HepG2 (cell line): ENCODE measurements around the gene TGFBR1. TPM values are rescaled to one million over a fixed set of nuclear protein-coding genes. Genes with fewer than 3 reads are reported as not detected.

Experiments
- ATAC-seq: fragments of 200-7000 bp; cut with Tn5 transposase; 3 replicates; pipeline ENCODE4 v1.9.1; 2020; ENCODE audit warnings: mild to moderate bottlenecking, moderate library complexity
- BruUV-seq: library from RNA; stranded (reverse); fragments of 400-500 nt; replicated peaks from 2 replicates; lab custom pipeline; 2021; lab: Mats Ljungman, UMichigan
- CTCF ChIA-PET: fragments of 300-600 bp; formaldehyde crosslinking; extraction: SDS; loops from one replicate; lab custom pipeline; 2021; ENCODE audit warnings: low total read pairs, inconsistent platforms, low intra/inter-chr PET ratio; lab: Yijun Ruan, JAX
- POLR2A ChIA-PET: fragments of 350-600 bp; sonication (Branson Sonifier 250); formaldehyde crosslinking; loops from one replicate; lab custom pipeline; 2020; ENCODE audit warnings: antibody characterized with exemption, inconsistent platforms; lab: Yijun Ruan, JAX
- DNase-seq: peaks from one replicate; pipeline ENCODE4 v3.0.0-alpha.2; 2015; ENCODE audit warnings: low spot score
- FAIRE-seq: peaks from 3 replicates; lab custom pipeline; 2011; peaks lifted over from hg19 to GRCh38; lab: Jason Lieb, UNC
- H2AFZ ChIP-seq: one replicate; pipeline ENCODE4 v1.6.1; 2011; ENCODE audit warnings: low read length, inconsistent platforms
- H3K27ac ChIP-seq: fragments of 300-600 bp; 3 replicates; pipeline ENCODE4 v1.8.0; 2011; ENCODE audit warnings: mixed run types, mild to moderate bottlenecking, mixed read lengths, low read length, inconsistent platforms; ENCODE audit not compliant: insufficient read depth; ENCODE audit errors: extremely low read length
- H3K27me3 ChIP-seq, 2 experiments: fragments of 200-600 bp in 1 of 2; 2 replicates in 1 of 2; 3 replicates in 1 of 2; pipeline versions ENCODE4 v1.6.0 to v1.8.0; 2011; ENCODE audit warnings: low read length in 2 of 2, mild to moderate bottlenecking in 2 of 2, moderate library complexity in 2 of 2, inconsistent platforms in 1 of 2; ENCODE audit not compliant: insufficient read depth in 2 of 2, control insufficient read depth in 1 of 2
- H3K36me3 ChIP-seq, 2 experiments: fragments of 200-600 bp in 1 of 2; replicated peaks in 1 of 2; 2 replicates in 1 of 2; 3 replicates in 1 of 2; pipeline versions ENCODE4 v1.5.1 to v1.8.0; 2011; ENCODE audit warnings: low read length in 2 of 2, inconsistent platforms in 1 of 2; ENCODE audit not compliant: insufficient read depth in 2 of 2, control insufficient read depth in 1 of 2
- H3K4me1 ChIP-seq: 2 replicates; pipeline ENCODE4 v1.5.1; 2012; ENCODE audit warnings: low read length, inconsistent platforms; ENCODE audit not compliant: insufficient read depth
- H3K4me2 ChIP-seq: 2 replicates; pipeline ENCODE4 v1.6.0; 2011; ENCODE audit warnings: low read depth, low read length, inconsistent platforms
- H3K4me3 ChIP-seq, 3 experiments: fragments of 200-600 bp in 1 of 3; sonication (generic), shearing (Covaris generic) in 1 of 3; replicated peaks in 1 of 3; 2 replicates each; pipeline ENCODE4 v1.5.1; 2011 to 2016; ENCODE audit warnings: low read length in 3 of 3, inconsistent platforms in 2 of 3, low read depth in 2 of 3, mild to moderate bottlenecking in 2 of 3, control low read depth in 1 of 3, mixed read lengths in 1 of 3; ENCODE audit not compliant: insufficient read depth in 1 of 3
- H3K79me2 ChIP-seq: one replicate; pipeline ENCODE4 v1.6.1; 2011; ENCODE audit warnings: low read length, inconsistent platforms; ENCODE audit not compliant: insufficient read depth
- H3K9ac ChIP-seq: 2 replicates; pipeline ENCODE4 v1.6.0; 2011; ENCODE audit warnings: mild to moderate bottlenecking, low read depth, low read length, inconsistent platforms; ENCODE audit not compliant: insufficient read depth
- H3K9me3 ChIP-seq: 2 replicates; pipeline ENCODE4 v1.5.1; 2012; ENCODE audit warnings: mild to moderate bottlenecking, low read length
- H4K20me1 ChIP-seq: 2 replicates; pipeline ENCODE4 v1.6.0; 2011; ENCODE audit warnings: inconsistent platforms, mild to moderate bottlenecking, low read length, moderate library complexity; ENCODE audit not compliant: insufficient read depth
- ATRX ChIP-seq: sonication (generic); formaldehyde crosslinking; IDR thresholded peaks from 2 replicates; pipeline ENCODE4 v1.4.0; 2020; ENCODE audit warnings: missing genetic modification reagents, borderline replicate concordance
- BORCS8-MEF2B ChIP-seq: sonication (generic); formaldehyde crosslinking; IDR thresholded peaks from 2 replicates; pipeline ENCODE4 v1.8.0; 2022; ENCODE audit warnings: mild to moderate bottlenecking, missing genetic modification reagents
- CREM ChIP-seq, 2 experiments: sonication (generic) in 1 of 2; formaldehyde crosslinking in 1 of 2; IDR thresholded peaks; 2 replicates each; pipeline versions ENCODE4 v1.4.0 to v1.6.1; 2016 to 2020; ENCODE audit warnings: antibody characterized with exemption in 1 of 2, mild to moderate bottlenecking in 1 of 2, missing genetic modification reagents in 1 of 2
- DNMT3B ChIP-seq: conservative IDR thresholded peaks from 2 replicates; pipeline ENCODE4 v1.6.1; 2016; ENCODE audit warnings: missing biosample characterization, control low read depth
- MYPOP ChIP-seq: sonication (generic); formaldehyde crosslinking; IDR thresholded peaks from 2 replicates; pipeline ENCODE4 v1.8.1; 2023; ENCODE audit warnings: mild to moderate bottlenecking, moderate library complexity, missing genetic modification reagents
- SMAD1 ChIP-seq: sonication (generic); formaldehyde crosslinking; IDR thresholded peaks from 2 replicates; pipeline ENCODE4 v1.4.0; 2020; ENCODE audit warnings: missing genetic modification reagents, low read depth, mild to moderate bottlenecking, borderline replicate concordance
- SP2 ChIP-seq: sonication (generic); formaldehyde crosslinking; IDR thresholded peaks from 2 replicates; pipeline ENCODE4 v1.5.1; 2020; ENCODE audit warnings: mild to moderate bottlenecking, missing genetic modification reagents
- SUZ12 ChIP-seq: fragments of 150-350 bp; IDR thresholded peaks from 2 replicates; pipeline ENCODE4 v1.6.1; 2014; ENCODE audit warnings: low read depth, low read length
- TARDBP ChIP-seq: sonication (generic); formaldehyde crosslinking; IDR thresholded peaks from 2 replicates; pipeline ENCODE4 v1.8.0; 2022; ENCODE audit warnings: mild to moderate bottlenecking, missing genetic modification reagents
- WIZ ChIP-seq: sonication (generic); formaldehyde crosslinking; IDR thresholded peaks from 2 replicates; pipeline ENCODE4 v1.5.1; 2020; ENCODE audit warnings: mild to moderate bottlenecking, missing genetic modification reagents
- ZNF549 ChIP-seq: sonication (generic); formaldehyde crosslinking; IDR thresholded peaks from 2 replicates; pipeline ENCODE4 v1.5.0; 2020; ENCODE audit warnings: missing genetic modification reagents
- ZNF609 ChIP-seq: sonication (generic); formaldehyde crosslinking; IDR thresholded peaks from 2 replicates; pipeline ENCODE4 v1.4.0; 2020; ENCODE audit warnings: mild to moderate bottlenecking, missing genetic modification reagents, borderline replicate concordance
- ZNF720 ChIP-seq: sonication (generic); formaldehyde crosslinking; IDR thresholded peaks from 2 replicates; pipeline ENCODE4 v1.4.0; 2020; ENCODE audit warnings: missing genetic modification reagents
- ZSCAN30 ChIP-seq: sonication (generic); formaldehyde crosslinking; IDR thresholded peaks from 2 replicates; pipeline ENCODE4 v1.5.0; 2020; ENCODE audit warnings: mild to moderate bottlenecking, missing genetic modification reagents
- WGBS: methylation state at CpG from one replicate; pipeline ENCODE4 v1.1.6; 2017; ENCODE audit warnings: low lambda C conversion rate; 5-methylcytosine and 5-hydroxymethylcytosine counted together
- in situ Hi-C: cut with HindIII; loops from 2 replicates; pipeline ENCODE4 v1.10.0; 2017; ENCODE audit warnings: low pct_unique_long_range_greater_than_20kb; ENCODE audit not compliant: extremely low pct_ligation_motif_present
- intact Hi-C: fragments of 100-400 bp; cut with micrococcal nuclease; formaldehyde crosslinking; loops from one replicate; pipeline ENCODE4 v1.10.0; 2022; ENCODE audit not compliant: unreplicated experiment
- polyA plus RNA-seq, 8 experiments: library from polyadenylated mRNA; depleted of rRNA in 3 of 8; stranded (reverse) in 7 of 8; unstranded in 1 of 8; fragments of >200 nt; fragmentation: Illumina TruSeq in 4 of 8; extraction: Trizol in 4 of 8; gene quantifications; 2 replicates each; pipeline versions ENCODE4 v1.2.1 to v1.2.3, GENCODE V29; 2011 to 2016; ENCODE audit warnings: low read depth in 4 of 8, missing spikeins in 1 of 8, mixed read lengths in 1 of 8; ENCODE audit not compliant: insufficient read depth in 1 of 8
- total RNA-seq, 5 experiments: library from RNA; depleted of rRNA; stranded (reverse); fragments of >200 nt; fragmentation: Illumina TruSeq; extraction: Trizol; gene quantifications; 2 replicates each; pipeline ENCODE4 v1.2.3, GENCODE V29; 2016; ENCODE audit warnings: low read depth in 1 of 5
- TF ChIP-seq, protein P1 (sequence below): sonication (generic); formaldehyde crosslinking; IDR thresholded peaks from 2 replicates; pipeline ENCODE4 v1.9.0; 2021; ENCODE audit warnings: missing genetic modification reagents, borderline replicate concordance

The TGFBR1 gene
- total and polyA plus RNA-seq, 2 of the 13 experiments (the other 11 are each of a cell fraction or from before 2014, with no cell fraction given) = 16.8 to 23.9 TPM

DNA sequence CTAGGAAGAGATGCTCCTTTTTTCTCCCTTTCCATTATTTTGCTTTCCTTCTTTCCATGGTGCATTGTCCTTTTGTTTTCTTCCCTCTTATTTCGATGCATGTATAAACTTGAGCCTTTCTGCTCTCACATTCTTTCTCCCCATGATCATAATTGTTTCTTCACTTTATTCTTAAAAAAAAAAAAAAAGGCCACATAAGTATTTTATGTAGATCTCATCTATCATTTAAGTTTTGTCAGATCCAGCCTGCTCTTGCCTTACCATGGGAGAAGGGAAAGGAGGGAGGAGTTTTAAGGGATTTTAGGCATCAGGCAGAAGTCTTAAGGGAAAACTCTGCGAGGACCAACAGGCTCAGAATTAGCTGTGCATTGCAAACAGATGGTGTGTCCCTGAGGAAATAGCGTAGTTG is 11.1 kb downstream of the TGFBR1 start:
- no TSS peak for BruUV-seq
- Histone ChIP-seq H3K9ac (no peak overlapping the region), H3K4me1 (peaks cover 8% of the 10 kb centered on the region; the same call in 1 of the 2 replicates), H3K27ac (no peak overlapping the region), H3K9me3 (no peaks in the 10 kb centered on the region), H3K36me3 (no peaks in the 10 kb centered on the region), H3K4me3 (no peak overlapping the region), H4K20me1 (no peaks in the 10 kb centered on the region), H2AFZ (no peak overlapping the region), H3K27me3 (no peaks in the 10 kb centered on the region), H3K79me2 (peaks cover 10% of the 10 kb centered on the region), H3K4me2 (no peak overlapping the region)
- 79% methylated on average over 3 of the region's 3 CpGs for WGBS
- ATAC-seq = no peak
- DNase-seq = no peak
- TF ChIP-seq ZSCAN30 (no peak), BORCS8-MEF2B (CRISPR knock-in tag) (no peak), SUZ12 (no peak), TARDBP (CRISPR knock-in tag) (no peak), SP2 (CRISPR knock-in tag) (no peak), CREM (IDR thresholded peaks at IDR 0.05) (no peak), CREM (CRISPR knock-in tag; IDR thresholded peaks at IDR 0.05) (no peak), DNMT3B (CRISPR knock-in tag) (no peak), ZNF609 (no peak), MYPOP (no peak), ZNF720 (CRISPR knock-in tag) (no peak), ZNF549 (no peak), SMAD1 (CRISPR knock-in tag) (no peak), ATRX (CRISPR knock-in tag) (no peak), WIZ (CRISPR knock-in tag) (no peak)
- TF ChIP-seq, protein P1, sequence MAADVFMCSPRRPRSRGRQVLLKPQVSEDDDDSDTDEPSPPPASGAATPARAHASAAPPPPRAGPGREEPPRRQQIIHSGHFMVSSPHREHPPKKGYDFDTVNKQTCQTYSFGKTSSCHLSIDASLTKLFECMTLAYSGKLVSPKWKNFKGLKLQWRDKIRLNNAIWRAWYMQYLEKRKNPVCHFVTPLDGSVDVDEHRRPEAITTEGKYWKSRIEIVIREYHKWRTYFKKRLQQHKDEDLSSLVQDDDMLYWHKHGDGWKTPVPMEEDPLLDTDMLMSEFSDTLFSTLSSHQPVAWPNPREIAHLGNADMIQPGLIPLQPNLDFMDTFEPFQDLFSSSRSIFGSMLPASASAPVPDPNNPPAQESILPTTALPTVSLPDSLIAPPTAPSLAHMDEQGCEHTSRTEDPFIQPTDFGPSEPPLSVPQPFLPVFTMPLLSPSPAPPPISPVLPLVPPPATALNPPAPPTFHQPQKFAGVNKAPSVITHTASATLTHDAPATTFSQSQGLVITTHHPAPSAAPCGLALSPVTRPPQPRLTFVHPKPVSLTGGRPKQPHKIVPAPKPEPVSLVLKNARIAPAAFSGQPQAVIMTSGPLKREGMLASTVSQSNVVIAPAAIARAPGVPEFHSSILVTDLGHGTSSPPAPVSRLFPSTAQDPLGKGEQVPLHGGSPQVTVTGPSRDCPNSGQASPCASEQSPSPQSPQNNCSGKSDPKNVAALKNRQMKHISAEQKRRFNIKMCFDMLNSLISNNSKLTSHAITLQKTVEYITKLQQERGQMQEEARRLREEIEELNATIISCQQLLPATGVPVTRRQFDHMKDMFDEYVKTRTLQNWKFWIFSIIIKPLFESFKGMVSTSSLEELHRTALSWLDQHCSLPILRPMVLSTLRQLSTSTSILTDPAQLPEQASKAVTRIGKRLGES (CRISPR knock-in tag) = no peak
- intact Hi-C loops (no loop called here), in situ Hi-C loops (no loop called here)
- ChIA-PET CTCF (no interaction called here), POLR2A (interaction anchor here (1.5 kb wide), 1 partner anchor 11 kb away, joined by 5 read pairs; the partner anchor contains the start of gene TGFBR1)
- FAIRE-seq = no peak
